ENCODE data around the gene LAMA2.

The LAMA2 gene

GRCh38 chr6:128903715-128904114 is 20.8 kb downstream of the LAMA2 start:
- DNase-seq = no peak

GRCh38 chr6:128914051-128914450 is 31.1 kb downstream of the LAMA2 start:
- DNase-seq = no peak

- DNase-seq = no peak
Observed at GRCh38 chr6:128918886-128919285, 35.9 kb downstream of the LAMA2 start.

- no peak for DNase-seq
Observed at GRCh38 chr6:128919412-128920180, 36.7 kb downstream of the LAMA2 start.

GRCh38 chr6:128925765-128926164 is 42.8 kb downstream of the LAMA2 start:
- no peak for DNase-seq

GRCh38 chr6:128929869-128930268 is 46.9 kb downstream of the LAMA2 start:
- no peak for DNase-seq

- no peak for DNase-seq
Observed at GRCh38 chr6:128930321-128930720, 47.4 kb downstream of the LAMA2 start.

GRCh38 chr6:128932061-128932460 is 49.1 kb downstream of the LAMA2 start:
- DNase-seq = no peak

- DNase-seq = no peak
Observed at GRCh38 chr6:128950864-128951263, 67.9 kb downstream of the LAMA2 start.

GRCh38 chr6:128952902-128953301 is 70.0 kb downstream of the LAMA2 start:
- DNase-seq = no peak

- no peak for DNase-seq
Observed at GRCh38 chr6:128954308-128955043, 71.5 kb downstream of the LAMA2 start.

- no peak for DNase-seq
Observed at GRCh38 chr6:128963561-128963960, 80.6 kb downstream of the LAMA2 start.

GRCh38 chr6:128964233-128964755 is 81.4 kb downstream of the LAMA2 start:
- no peak for DNase-seq

GRCh38 chr6:128964771-128965170 is 81.8 kb downstream of the LAMA2 start:
- DNase-seq = no peak

- no peak for DNase-seq
Observed at GRCh38 chr6:128966934-128967333, 84.0 kb downstream of the LAMA2 start.

GRCh38 chr6:128979071-128979470 is 96.1 kb downstream of the LAMA2 start:
- no peak for DNase-seq

GRCh38 chr6:128981716-128982115 is 98.8 kb downstream of the LAMA2 start:
- no peak for DNase-seq

- no peak for DNase-seq
Observed at GRCh38 chr6:128990360-128990759, 107.4 kb downstream of the LAMA2 start.

- DNase-seq = no peak
Observed at GRCh38 chr6:128990915-128991314, 108.0 kb downstream of the LAMA2 start.

- no peak for DNase-seq
Observed at GRCh38 chr6:128993166-128993565, 110.2 kb downstream of the LAMA2 start.

- no peak for DNase-seq
Observed at GRCh38 chr6:128997880-128998279, 114.9 kb downstream of the LAMA2 start.

GRCh38 chr6:129006724-129007514 is 124.0 kb downstream of the LAMA2 start:
- DNase-seq = no peak

GRCh38 chr6:129007701-129008373 is 124.9 kb downstream of the LAMA2 start:
- no peak for DNase-seq

Measured in CD4-positive, alpha-beta T cell treated with Interferon gamma for 1 hour (primary cell).